ENCODE measurements around the gene WDFY4. TPM values are rescaled to one million over a fixed set of nuclear protein-coding genes. Genes with fewer than 3 reads are reported as not detected.

WDFY4 gene
- total RNA-seq, 1 experiment from 2014 or later, result not detected

GRCh38 chr10:48740988-48741387, 56.3 kb downstream of the WDFY4 start:
- DNase-seq (ENCODE audit: extremely low read depth, low read depth), result no peak

- no peak for DNase-seq (ENCODE audit: extremely low read depth, low read depth)
These were observed 58.5 kb downstream of the WDFY4 start for GRCh38 chr10:48742891-48743860.

GRCh38 chr10:48744587-48744986, 59.9 kb downstream of the WDFY4 start:
- DNase-seq (ENCODE audit: extremely low read depth, low read depth), result no peak

GRCh38 chr10:48745662-48746245, 61.1 kb downstream of the WDFY4 start:
- no peak for DNase-seq (ENCODE audit: extremely low read depth, low read depth)

- no peak for DNase-seq (ENCODE audit: extremely low read depth, low read depth)
These were observed 63.9 kb downstream of the WDFY4 start for GRCh38 chr10:48748573-48748972.

- no peak for DNase-seq (ENCODE audit: extremely low read depth, low read depth)
These were observed 64.6 kb downstream of the WDFY4 start for GRCh38 chr10:48749254-48749787.

DNA sequence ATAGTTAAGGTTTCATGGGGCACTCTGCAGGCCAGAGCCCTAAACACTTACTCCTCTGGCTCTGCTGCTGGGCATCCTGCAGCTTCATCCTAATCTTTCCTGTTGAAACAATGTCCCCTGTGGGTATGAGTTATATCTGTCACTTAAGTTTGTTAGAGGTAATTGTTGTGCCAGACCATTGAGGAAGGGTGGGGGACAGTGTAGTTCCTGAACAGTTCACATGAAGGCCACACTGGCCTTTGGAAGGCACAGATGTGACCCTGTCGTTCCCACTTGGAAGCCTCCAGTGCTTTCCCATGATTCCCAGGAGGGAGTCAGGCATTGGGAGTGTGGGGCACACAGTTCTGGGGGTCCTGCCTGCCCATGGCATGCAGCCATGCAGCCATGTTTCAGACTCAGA, 65.3 kb downstream of the WDFY4 start:
- DNase-seq (ENCODE audit: extremely low read depth, low read depth), result no peak

DNA sequence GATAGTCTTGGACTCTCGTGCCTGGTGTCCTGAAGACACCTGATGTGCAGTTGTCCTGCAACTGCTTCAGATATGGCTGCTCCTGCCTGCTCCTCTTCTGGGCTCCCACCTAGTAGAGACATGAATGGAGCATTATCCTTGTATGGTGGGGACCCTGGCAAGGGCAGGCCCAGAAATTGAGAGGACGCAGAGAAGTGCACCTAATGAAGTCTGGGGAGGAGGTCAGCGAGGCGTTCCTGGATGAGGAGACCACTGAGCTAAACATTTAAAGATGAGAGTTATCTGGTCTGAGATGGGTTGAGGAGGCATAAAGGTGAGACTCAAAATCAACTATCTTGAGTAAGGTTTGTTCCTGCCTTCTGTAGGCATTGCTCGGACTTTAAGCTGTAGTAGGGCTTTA, 66.3 kb downstream of the WDFY4 start:
- no peak for DNase-seq (ENCODE audit: extremely low read depth, low read depth)

- DNase-seq (ENCODE audit: extremely low read depth, low read depth), result no peak
These were observed 67.1 kb downstream of the WDFY4 start for GRCh38 chr10:48751730-48752129.

DNA sequence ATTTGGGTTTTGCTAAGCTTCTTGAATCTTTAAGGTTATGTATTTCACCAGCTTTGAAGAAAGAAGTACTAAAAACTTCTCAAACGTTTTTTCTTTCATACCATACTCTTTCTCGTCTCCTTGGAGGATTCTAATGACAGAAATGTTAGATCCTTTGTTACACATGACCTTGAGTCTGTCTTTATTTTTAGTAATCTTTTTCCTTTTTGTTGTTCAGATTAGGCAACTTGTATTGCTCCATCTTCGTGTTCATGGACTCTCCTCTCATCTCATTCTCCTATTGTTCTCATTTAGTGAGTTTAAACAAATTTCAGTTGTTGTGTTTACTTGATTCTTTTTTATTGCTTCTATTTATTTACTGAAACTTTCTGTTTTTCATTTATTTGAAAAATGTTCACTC, 73.7 kb downstream of the WDFY4 start:
- no peak for DNase-seq (ENCODE audit: extremely low read depth, low read depth)

GRCh38 chr10:48759113-48759901, 74.6 kb downstream of the WDFY4 start:
- DNase-seq (ENCODE audit: extremely low read depth, low read depth), result no peak

DNA sequence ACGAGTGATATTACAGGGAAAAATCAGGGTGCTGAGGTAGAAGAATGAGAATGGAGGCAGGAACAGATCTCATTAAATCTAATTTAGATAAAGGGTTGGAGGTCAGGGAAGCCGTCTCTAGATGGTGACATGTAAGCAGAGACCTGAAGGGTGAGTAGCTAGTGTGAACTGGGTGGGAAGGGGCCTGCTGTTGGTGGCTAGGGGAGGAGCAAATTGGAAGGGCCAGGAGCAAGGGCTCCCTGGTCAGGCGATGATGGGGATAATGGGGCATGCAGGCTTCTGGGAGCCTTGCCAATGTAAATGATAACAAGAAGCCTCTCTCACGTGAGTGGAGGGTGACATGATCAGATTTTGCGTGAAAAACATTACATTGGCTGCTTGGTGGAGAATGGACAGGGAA, 76.3 kb downstream of the WDFY4 start:
- DNase-seq (ENCODE audit: extremely low read depth, low read depth), result no peak

DNA sequence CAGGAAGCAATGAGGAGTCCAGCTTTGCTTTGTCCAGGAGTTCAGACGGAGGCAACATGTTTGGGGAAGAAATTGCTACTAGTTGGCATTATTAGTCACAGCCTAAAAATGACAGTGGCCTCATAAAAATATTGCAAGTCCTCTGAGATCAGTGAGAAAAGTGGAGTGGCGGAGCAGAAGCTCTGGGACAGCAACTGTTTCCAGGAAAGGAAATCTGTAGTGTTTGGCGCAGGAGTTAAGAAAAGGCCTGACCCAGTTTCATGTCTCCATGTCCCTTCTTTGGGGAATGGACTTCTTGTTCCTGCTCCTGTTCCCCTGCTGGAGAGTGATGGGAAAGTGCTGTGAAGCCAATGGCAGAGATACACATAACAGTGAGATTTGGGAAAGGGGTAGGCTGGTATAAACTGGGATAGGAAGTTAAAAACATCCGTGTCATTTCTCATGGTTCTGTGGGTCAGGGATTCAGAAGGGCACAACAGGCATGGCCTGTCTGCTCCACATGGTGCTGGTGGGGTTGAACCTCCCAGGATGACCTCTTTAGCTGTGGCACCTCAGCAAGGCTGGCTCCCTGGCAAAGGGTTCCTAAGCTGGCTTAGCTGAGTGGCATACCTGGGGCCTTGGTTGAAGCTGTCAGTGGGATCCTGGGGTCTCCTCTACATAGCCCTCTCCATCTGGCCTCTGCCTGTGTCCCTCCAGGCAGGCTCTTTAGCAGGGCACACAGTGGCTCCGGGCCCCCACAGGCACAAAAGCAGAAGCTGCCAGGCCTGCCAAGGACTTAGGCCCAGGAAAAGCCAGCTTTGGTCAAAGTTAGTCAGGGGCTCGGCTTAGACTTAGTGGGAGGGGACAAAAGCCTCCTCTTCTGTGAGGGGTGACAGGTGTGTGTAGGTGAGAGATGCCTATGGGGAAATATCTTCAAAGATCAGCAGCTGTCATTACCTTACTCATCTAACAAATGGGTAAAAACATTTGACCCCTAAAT, 77.7 kb downstream of the WDFY4 start:
- DNase-seq (ENCODE audit: extremely low read depth, low read depth), result no peak

DNA sequence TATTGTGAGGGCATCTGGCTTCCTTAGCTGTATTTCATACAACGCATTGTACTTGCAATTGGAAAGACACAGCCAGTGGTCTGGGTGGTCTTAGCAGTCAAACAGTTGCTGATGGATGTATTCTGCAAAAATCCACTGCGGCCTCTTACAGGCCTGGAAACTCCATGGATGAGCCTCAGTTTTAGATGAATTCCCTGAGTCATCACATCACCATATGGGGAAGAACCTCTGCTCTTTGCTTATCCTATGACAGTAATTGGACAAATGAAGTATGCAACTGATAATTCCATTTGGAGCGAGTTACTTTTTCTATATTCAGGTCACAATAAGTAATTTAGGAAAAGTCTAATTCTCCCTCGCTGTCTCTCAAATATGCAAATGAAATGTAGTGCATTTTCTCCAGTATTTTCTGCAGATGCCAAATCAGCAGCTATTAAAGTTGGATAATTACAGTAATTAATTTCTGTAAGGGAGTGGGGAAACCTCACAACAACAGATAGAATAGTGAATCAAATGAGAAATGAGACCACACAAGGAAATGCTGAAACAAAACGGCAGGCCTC, 78.8 kb downstream of the WDFY4 start:
- no peak for DNase-seq (ENCODE audit: extremely low read depth, low read depth)

DNA sequence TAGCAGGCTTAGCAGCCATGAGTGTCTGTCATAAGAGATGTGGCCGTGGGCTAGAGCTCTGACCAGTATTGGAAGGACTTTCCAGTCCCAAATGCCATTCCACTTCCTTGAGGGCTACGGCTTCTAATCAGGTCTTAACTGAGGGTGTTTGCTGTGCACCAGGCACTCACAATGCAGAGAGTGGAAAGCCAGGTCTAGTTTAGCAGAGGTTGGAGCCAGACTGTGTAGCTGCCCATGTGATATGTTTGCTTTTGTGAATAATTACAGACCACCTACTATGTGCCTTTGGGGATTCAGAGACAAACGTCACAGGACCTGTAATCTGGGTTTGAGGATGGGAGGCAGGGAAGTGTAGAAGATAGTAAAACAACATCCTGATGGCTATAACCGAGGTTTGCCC, 79.8 kb downstream of the WDFY4 start:
- no peak for DNase-seq (ENCODE audit: extremely low read depth, low read depth)

DNA sequence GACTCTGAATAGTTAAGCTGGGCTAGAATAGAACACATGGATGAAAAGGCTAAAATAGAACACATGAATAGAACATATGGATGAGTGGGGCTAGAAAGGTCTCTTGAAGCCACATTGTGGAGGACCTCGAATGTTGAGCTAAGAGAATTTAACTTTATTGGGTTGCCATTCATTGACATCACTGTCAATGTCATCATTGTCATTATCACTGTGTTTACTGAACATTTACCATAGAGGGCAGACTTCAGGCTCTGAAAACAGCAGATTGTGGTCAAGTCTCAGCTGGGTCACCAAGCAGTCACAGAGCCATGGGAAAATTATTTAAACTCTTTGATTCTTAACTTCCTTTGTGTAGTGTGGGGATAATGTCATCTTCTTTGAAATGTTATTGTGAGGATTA, 80.4 kb downstream of the WDFY4 start:
- DNase-seq (ENCODE audit: extremely low read depth, low read depth), result no peak

DNA sequence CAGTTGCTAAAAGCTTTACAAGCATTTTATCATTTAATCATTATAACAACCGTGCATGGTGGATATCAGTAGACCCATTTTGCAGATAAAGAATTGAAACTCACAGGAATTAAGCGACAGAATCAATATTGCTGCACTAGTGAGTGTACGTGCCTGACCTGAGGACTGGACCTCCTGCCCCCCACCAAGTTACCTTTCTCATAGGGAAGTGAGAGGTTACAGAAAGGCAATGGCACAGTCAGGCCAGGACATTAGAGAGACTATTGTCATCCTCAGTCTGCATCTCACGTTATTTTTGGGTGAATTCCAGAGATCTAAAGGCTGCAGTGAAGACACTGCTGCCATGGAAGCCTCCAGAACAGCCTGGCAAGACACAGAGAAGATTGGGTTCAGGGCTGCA, 80.9 kb downstream of the WDFY4 start:
- DNase-seq (ENCODE audit: extremely low read depth, low read depth), result no peak

- DNase-seq (ENCODE audit: extremely low read depth, low read depth), result no peak
These were observed 82.9 kb downstream of the WDFY4 start for GRCh38 chr10:48767373-48768143.
